Measurements from ENCODE around the gene CKAP2. TPM values are rescaled to one million over a fixed set of nuclear protein-coding genes. Genes with fewer than 3 reads are reported as not detected.

The CKAP2 gene
- total RNA-seq, 1 experiment from 2014 or later, result 56.0 TPM

- ATAC-seq (no peak), DNase-seq (ENCODE audit: low spot score) (no peak)
- Mint-ChIP-seq H3K27me3 (ENCODE audit: low read depth) (no peaks in the 10 kb centered on the region), H3K27ac (no peak overlapping the region), H3K4me3 (no peak overlapping the region), H3K36me3 (peaks cover 24% of the 10 kb centered on the region), H3K4me1 (no peaks in the 10 kb centered on the region), H3K9me3 (no peaks in the 10 kb centered on the region)
- ChIA-PET CTCF (interaction anchor here (1.9 kb wide), 1 partner anchor 18 kb away, joined by 5 read pairs; the partner anchor contains the start of gene VPS36), POLR2A (no interaction called here)
- TF ChIP-seq ZNF512 (CRISPR knock-in tag; IDR thresholded peaks at IDR 0.05; ENCODE audit: borderline replicate concordance) (no peak), ARID4B (CRISPR knock-in tag; IDR thresholded peaks at IDR 0.05; ENCODE audit: borderline replicate concordance) (no peak), ZNF532 (CRISPR knock-in tag; IDR thresholded peaks at IDR 0.05; ENCODE audit: borderline replicate concordance) (no peak), CTCF (IDR thresholded peaks at IDR 0.05) (no peak), KAT7 (CRISPR knock-in tag; IDR thresholded peaks at IDR 0.05; ENCODE audit: borderline replicate concordance) (no peak), NR1H2 (CRISPR knock-in tag; IDR thresholded peaks at IDR 0.05) (no peak), RORB (CRISPR knock-in tag; IDR thresholded peaks at IDR 0.05) (no peak), E2F5 (CRISPR knock-in tag; IDR thresholded peaks at IDR 0.05) (no peak), ZNF396 (CRISPR knock-in tag; IDR thresholded peaks at IDR 0.05; ENCODE audit: borderline replicate concordance) (no peak)
Measured at GRCh38 chr13:52432456-52432855, 22.8 kb upstream of the CKAP2 start.

- no peak overlapping the region for H3K4me3 Mint-ChIP-seq
- ChIA-PET POLR2A (no interaction called here), CTCF (no interaction called here)
- ATAC-seq (no peak), DNase-seq (ENCODE audit: low spot score) (no peak)
- peaks cover 13% of the 10 kb centered on the region for H3K4me1 Mint-ChIP-seq
- 0 out of 2 replicates have a peak, but pooled peaks cover 3% of the 10 kb centered on the region for H3K36me3 Mint-ChIP-seq
- H3K27ac Mint-ChIP-seq, result no peak overlapping the region
- no peaks in the 10 kb centered on the region; the same call in 1 of the 2 replicates for H3K27me3 Mint-ChIP-seq (ENCODE audit: low read depth)
- TF ChIP-seq CREM (CRISPR knock-in tag; IDR thresholded peaks at IDR 0.05), result no peak
- TF ChIP-seq NFYB (CRISPR knock-in tag; conservative IDR thresholded peaks at IDR 0.05; ENCODE audit: low read depth), result no peak
- TF ChIP-seq RELA (CRISPR knock-in tag; IDR thresholded peaks at IDR 0.05; ENCODE audit: borderline replicate concordance), result no peak
- TF ChIP-seq PREB (CRISPR knock-in tag; IDR thresholded peaks at IDR 0.05; ENCODE audit: borderline replicate concordance), result no peak
- no peaks in the 10 kb centered on the region for H3K9me3 Mint-ChIP-seq
Measured at GRCh38 chr13:52446265-52446664, 9.0 kb upstream of the CKAP2 start.
